IMR-90 (cell line): ENCODE data around the gene DENND1A.

Experiments used
- BHLHE40 ChIP-seq: fragments of 150-350 bp; IDR thresholded peaks from 2 replicates; pipeline ENCODE4 v1.6.1; 2016; ENCODE audit warnings: mild to moderate bottlenecking, low read depth, low read length
- CEBPB ChIP-seq: IDR thresholded peaks from 2 replicates; pipeline ENCODE4 v1.6.1; 2012; ENCODE audit warnings: low read depth, low read length, improper control_type of control experiment
- RFX5 ChIP-seq: IDR thresholded peaks from 2 replicates; pipeline ENCODE4 v1.8.0; 2012; ENCODE audit warnings: low read depth, mild to moderate bottlenecking, low read length, moderate library complexity
- TF ChIP-seq, protein P1 (sequence below): conservative IDR thresholded peaks from 2 replicates; pipeline ENCODE4 v1.5.1; 2012; ENCODE audit warnings: mild to moderate bottlenecking, low read depth, low read length, improper control_type of control experiment

DNA sequence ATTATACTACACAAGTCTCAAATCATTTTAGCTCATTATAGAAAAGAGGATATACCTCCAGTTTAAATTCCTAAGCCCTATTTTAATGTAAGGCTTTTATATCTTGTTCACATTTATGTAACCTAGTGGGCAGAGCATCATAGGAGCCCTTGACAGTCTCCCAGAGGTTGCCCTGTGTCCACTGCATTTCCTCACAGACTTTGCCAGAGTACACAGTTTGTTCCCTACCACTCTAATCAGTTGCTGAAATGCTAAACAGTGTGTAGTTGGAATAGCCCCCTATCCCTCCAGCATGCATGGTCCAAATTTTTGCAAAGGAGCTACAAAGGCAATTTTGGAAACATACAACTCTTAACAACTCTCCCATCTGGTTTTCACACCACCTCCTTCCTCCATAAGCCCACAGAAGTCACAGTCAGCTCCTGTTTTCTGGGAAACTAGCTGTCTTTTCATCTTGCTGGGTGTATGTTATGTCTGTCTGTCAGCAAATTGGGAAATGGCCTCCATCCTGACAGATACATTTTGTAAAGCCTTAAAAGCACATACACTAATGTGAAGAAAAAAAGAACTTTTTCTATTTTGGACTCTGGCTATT lies 212.2 kb downstream of the DENND1A start:
- TF ChIP-seq, protein P1, sequence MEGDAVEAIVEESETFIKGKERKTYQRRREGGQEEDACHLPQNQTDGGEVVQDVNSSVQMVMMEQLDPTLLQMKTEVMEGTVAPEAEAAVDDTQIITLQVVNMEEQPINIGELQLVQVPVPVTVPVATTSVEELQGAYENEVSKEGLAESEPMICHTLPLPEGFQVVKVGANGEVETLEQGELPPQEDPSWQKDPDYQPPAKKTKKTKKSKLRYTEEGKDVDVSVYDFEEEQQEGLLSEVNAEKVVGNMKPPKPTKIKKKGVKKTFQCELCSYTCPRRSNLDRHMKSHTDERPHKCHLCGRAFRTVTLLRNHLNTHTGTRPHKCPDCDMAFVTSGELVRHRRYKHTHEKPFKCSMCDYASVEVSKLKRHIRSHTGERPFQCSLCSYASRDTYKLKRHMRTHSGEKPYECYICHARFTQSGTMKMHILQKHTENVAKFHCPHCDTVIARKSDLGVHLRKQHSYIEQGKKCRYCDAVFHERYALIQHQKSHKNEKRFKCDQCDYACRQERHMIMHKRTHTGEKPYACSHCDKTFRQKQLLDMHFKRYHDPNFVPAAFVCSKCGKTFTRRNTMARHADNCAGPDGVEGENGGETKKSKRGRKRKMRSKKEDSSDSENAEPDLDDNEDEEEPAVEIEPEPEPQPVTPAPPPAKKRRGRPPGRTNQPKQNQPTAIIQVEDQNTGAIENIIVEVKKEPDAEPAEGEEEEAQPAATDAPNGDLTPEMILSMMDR: no peak
- TF ChIP-seq BHLHE40: no peak
- TF ChIP-seq RFX5: no peak
- TF ChIP-seq CEBPB: no peak
